GM21528 (cell line): ENCODE data around the gene MGAT5.
"Not testable (repeated sequence)": the region's sequence is repeated elsewhere in the genome, so short reads cannot be mapped to it uniquely, and the experiment has no call there.

Source experiments
- ATAC-seq: cut with Tn5 transposase; IDR thresholded peaks from one replicate; pipeline ENCODE4 v1.9.1; 2021; ENCODE audit warnings: mild to moderate bottlenecking, moderate library complexity; ENCODE audit not compliant: unreplicated experiment, low FRiP score

The MGAT5 gene

DNA sequence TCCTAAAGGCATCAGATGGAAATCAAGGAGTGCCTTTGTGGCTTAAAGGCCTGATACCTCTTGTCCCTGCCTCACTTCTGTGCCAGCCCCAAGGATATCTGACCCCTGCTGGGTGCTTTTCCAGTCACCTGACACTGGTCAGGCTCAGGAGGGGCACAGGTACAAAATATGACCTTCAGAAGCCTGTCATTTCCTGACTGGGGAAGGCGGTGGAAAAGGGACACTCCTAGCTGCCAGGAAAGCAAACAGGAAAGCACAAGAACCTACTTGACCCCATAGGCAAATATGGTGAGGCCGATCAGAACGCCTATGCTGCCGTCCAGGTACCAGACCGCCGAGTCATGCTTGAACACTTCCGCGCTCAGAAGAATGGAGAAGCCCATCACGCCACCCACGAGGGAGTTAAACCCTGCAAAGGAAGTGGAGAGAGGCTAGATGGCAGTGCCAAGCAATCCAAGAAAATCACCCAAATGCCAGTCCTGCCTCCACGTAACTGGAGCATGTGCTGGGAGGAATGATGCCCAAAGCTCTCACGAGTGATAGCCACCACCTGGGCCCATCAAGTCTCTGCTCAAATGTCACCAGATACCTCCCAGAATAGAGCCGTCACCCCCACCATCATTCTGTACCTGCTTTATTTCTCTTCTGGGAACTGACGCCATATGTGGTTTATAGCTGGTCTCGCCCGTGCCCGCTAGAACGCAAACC is 204.0 kb downstream of the MGAT5 start:
- ATAC-seq, result no peak

DNA sequence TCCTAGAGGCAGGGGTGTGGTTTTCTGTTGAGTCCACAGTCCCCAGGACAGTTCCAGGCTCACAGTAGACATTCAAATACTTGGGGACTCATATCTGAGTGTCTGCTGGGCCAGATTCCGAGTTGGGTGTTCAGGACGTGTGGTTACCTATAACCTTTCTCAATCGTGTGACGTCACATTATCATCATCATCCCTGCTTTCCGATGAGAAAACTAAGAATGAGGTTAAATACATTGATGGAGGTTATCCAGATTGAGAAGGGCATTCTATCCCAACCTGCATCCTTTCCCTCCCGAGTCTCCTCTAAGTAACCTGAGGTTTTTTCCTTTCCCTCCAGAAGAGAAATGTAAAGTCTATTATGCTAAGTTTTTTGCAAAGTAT is 204.6 kb downstream of the MGAT5 start:
- ATAC-seq, result no peak

DNA sequence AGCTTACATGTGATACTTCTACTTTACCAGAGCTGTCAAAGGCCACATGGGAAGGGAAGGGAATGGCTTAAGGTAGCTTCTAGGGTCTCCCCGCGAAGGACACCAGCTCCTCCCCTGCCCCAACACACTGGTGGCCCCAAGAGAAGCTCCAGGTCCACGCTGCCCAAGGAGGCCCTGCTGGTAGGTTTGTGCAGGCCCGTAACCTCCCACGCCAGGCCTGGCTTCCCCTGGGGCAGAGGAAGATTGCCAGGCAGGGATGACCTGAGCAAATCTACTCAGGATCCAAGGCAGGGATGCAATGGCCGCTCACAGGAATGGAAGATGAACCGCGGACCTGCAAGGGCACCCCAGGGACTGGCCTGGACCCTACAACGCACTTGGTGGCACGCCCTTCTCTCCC is 205.1 kb downstream of the MGAT5 start:
- no peak for ATAC-seq

DNA sequence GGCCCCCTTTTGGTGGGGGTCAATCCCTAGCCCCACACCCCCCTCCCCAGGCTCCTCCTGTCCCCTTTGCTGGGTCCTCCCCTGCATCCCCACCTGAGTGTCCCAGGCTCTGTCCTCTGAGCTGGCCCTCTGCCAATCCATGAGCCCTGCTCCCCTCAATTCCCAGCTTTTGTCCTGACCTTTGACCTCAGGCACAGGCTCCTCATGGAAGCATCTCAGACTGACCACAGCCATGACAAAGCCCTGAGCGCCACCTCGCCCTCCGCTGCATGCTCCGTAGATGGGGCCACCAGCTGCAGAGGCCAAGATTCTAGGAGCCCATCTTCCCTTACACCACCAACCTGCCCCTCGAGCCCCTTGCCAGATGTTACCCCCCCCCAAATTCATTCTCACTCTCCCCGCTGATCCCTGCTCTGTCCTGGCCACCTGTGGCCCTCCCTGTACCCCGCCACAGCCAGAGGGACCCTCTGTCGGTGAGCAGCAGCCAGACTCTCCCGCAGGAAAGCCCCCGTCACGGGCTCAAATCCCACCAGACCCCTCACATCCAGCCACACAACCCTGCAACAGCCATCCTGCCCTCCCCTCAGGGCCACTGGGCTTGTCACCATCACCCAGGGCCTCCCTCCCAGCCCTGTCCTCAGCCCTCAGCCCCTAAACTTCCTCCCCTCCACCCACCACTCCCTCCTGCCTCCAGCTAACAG is 206.0 kb downstream of the MGAT5 start:
- no peak for ATAC-seq

DNA sequence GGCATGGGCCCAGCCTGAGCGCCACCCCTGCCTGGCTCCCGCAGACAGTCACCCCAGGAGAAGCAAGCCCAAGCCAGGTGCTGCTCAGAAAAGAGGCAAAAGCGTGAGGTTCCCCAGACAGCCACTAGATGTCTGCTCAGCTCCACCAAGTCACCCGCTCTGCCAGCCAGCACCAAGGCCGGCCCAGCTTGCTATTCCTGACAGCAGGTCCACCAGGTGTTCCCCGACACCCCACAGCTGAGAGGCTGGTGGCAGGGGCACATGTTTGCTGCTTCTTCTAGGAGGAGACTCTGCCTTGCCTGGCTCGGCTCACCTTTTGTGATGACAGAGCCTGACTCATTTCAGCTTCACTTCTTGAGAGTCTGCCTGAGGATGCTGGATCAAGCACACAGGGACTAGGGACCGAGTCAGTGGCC is 206.7 kb downstream of the MGAT5 start:
- ATAC-seq, result no peak

DNA sequence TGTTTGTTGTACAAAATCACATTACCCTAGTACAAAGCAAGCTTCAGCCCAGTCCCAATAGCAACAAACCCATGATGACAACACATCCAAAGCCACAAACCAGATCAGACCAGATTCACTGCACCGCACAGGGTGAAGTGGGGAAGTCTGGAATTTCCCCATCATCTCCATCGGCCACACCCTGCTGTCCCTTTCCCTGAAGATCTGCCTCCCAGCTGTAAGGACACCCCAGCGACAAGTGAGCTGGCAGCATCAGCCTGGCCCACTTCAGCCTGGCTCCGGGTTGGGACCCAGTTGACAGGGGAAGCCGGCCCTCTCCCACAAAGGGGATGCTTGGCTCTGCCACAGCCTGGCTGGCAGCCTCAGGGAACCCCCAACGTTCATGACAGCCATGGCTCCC is 207.6 kb downstream of the MGAT5 start:
- ATAC-seq, result no peak

DNA sequence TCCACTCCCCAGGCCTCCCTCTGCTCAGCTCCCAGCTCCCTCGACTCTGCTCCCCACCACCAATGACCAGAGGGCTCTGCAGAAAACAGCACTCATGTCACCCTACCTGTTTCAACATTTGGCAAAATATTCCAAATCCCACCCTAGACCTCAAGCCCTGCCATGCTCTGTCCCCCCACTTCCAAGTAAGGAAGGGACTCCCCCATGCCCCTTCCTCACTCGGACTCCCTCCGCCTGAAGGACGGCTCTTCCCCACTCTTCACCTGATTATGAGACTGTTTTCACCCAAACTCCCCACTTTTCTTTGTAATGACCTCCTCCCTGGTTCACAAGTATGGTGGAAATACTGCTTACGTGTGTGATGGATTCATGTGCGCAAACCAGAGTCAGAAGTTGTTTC is 208.4 kb downstream of the MGAT5 start:
- ATAC-seq, result no peak

DNA sequence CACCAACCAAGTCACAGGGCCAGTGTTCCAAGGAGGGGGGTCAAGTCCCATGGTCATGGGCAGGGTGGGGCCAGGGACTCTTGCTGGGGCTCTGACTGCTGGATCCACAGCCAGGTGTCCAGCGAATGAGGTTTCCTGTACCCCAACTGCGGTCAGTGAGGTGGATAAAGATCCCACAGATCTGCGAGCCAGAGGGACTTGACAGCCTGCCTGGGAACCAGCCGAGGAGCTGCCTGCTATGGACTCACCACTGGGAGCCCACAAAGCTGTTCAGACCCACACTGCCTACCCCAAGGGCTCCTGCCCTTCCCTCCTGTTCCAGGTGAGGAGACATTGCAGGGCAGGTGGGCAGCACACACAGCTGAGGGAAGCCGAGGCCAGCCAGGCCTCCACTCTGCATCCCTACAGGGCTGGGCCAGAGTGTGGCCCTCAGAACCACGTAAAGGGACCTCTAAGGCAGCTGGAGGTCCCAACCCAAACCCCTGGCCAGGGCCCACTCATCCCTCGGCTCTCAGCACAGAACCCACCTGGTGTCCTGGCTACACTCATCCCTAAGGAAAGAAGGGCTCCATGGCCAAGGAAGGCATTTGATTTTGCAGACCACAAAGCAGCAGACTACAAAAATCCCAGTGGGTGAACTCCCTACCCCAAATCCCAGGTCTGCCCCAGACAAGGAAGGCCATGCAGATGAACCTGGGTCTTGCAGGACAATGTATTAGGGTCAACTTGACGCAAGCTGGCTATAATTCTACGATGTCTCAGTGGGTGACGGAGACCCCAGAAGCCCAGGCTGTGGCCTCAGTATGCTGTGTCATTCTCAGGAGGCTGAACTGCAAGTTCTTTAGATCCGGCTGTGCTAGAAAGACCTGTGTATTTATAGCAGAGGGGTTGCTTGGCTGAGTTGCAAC is 209.2 kb downstream of the MGAT5 start:
- ATAC-seq, result no peak

DNA sequence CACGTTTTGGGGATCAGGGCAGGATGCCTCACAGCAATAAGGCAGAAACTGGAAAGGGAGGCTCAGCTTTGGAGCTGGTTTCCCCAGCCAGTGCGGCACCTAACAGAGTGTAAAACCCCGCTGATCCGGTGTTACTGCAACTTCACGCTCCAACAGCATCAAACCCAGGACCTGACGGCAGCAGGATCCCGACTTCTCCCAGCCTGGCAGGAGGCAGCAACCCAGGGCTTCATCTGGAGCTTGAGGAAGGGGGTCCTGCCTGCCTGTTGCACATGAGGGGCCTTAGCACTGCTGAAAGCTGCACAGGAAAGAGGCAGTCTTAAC is 209.8 kb downstream of the MGAT5 start:
- ATAC-seq, result no peak

DNA sequence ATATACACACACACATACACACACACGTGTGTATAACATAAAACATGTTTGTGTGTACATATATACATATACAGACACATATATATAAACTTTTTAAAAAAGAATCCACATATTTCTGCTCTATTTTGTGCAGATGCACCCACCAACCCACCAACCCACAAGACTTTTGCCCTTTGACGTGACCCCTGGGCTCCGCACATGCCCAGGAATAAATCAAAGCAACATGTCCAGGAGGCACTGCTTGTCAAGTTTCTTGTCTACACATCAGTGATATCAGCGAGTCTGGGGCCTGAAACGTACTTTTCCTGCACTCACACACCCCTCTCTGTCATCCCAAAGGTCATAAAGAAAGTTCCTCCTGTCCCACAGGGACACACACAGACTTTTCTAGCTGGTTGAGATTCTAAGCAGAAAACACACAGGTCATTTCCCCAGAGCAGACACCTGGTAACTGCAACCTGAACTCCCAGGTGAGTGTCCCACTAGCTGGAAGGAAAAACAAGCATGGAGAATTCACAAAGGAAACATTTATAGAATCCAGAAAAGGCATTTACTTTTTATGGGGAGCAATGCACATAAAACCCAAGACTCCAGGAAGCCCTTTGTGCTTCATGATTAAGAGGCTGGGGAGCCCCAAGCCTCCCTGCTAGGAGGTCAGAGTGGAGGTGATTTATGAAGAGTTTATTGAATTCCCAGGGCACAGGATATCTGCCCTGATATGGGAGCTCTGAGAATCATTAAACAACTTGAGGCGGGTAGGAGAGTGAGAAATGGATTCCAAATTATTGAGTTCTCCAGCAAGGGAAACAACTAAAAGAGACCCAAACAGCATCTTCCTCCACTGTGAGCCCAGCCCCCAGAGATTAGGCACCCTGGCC is 211.6 kb downstream of the MGAT5 start:
- no peak for ATAC-seq

DNA sequence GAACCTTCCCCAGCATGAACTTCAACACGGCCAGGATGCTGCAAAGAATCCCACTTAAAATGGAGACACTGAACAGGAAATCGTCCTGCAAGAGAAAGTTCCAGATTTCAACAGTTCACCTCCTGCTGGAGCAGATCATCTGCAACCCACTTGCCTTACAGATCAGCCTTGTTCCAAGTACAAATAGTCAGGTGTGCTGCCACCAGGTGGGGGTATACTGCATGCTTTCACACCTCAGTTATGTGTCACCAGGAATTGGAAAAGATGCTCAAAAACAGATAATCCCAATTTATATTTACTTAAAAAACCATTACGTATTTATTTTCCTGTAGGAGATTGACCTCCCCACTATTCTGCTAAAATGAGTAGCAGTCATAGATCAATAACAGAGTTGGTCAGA is 212.3 kb downstream of the MGAT5 start:
- no peak for ATAC-seq

DNA sequence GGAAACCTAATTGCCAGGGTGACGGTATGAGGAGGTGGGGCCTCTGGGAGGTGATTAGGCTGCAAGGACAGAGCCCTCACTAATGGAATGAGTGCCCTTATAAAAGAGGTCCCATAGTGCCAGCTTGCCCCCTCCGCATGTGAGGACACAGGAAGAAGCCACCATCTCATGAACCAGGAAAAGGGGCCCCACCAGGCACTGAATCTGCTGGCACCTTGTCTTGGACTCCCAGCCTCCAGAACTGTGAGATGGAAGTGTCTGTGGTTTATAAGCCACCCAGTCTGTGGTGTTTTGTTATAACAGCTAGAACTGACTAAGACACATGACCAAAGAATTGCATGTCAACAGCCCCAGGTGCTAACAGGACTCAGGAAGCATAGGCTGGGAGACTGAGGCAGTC is 214.3 kb downstream of the MGAT5 start:
- ATAC-seq, result no peak

DNA sequence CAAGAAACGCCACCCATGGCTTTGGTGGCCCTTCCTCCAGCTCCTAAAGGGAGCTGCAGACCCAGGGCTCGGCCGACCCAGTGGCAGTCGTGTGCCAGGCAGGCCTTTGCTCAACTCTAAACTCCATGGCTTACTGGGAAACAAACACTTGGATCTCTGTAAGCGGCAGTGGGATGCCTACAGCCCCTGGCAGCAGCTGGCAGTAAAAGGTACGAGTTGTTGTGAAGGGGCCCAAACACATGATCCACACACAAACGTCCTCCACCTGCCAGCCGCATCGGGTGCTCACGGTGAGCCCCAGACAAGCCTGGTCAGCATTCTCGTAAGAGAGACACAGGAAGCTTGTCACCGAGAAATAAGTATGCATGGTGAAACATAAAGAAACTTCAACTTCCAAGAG is 214.9 kb downstream of the MGAT5 start:
- ATAC-seq, result no peak

DNA sequence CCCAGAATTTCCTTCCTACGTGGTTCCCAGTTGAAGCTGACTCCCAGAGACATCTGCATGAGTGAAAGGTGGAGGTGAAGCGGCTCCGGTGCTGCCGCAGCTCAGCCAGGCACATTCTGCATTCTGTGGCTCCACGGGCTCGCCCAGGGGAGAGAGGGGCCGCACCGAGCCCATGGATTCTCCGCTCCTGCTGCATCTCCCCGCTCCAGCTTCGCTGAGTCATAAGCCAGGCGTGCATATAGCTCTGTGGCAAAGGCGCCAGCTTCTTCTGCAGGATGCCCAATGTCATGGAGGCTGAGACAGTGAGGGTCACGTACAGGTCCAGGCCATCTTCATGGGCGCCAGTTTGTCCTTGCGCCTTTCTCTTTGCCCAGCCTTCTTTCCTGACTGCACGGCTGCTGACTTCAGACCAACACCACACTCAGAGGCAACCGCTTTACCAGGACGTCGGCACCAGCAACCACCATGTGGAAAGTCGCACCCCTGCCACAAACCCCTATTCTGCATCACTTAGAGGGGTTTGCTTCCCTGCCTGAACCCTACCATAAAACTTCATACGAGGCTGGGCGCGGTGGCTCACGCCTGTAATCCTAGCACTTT is 215.7 kb downstream of the MGAT5 start:
- ATAC-seq, result no peak

DNA sequence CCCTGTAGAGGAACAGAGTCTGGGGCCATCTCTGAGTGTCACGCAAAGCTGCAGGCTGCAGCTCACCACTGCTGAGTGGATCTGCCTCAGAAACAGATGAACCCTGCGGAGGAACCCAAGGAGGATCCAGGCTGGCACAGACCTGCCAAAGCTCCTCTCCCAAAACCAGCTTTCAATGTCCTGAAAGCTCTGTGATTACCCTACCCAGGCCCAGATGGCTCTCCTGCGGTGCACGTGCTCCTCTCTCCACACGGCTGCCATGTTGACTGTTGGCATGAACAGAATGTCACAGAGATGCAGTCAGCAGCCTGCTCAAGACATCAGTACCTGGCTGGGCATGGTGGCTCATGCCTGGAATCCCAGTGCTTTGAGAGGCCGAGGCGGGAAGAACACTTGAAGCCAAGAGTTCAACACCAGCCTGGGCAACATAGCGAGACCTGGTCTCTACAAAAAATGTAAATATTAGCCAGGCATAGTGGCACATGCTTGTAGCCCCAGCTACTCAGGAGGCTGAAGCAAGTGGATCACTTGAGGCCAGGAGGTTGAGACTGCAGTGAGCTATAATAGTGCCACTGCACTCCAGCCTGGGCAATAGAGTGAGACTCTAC is 216.8 kb downstream of the MGAT5 start:
- no peak for ATAC-seq

DNA sequence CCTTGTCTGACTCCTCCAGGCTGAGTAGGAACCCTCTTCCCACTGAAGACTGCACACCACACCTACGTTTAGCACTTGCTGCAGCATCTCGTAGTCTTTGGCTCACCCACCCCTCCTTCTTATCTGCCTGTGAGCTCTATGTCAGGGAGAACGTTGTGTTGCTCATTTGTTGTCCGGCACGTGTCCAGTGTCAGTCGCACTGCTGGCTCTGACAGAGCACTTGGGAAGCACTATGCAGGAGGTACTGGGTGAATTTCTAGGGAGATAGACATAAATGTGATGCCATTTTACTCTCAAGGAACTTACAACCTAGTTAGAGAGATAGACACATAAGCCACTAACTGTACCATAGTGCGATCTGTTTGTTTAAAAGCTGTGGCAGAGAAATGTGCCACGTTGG is 223.1 kb downstream of the MGAT5 start:
- ATAC-seq, result not testable (repeated sequence)

DNA sequence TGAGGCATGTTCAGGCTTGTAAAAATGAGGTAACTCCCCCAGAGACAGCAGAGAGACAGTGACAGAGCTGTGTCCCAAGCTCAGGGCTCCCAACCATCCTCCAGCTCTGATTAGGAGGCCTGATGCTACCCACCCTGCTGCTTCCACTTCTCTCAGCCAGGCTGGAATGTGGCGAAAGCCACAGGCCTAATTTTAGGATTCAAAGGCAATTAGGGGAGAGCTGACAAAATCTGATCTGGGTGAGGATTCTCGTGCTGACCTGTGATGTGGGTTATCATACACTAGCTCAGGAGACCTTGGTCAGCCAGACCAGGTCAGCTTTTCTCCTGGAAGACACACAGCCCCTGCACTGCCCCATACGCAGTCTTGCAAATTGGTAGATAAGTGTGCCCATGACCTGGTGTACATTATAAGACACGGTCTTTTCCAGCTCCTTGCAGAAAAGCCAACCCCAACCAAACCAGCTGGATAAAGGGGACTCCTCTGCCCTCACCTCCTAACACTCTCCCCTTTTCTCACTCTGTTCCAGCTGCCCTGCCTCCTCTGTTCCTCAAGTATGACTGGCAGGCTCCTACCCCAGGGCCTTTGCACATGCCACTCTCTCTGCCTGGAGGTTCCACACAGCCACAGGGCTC is 225.9 kb downstream of the MGAT5 start:
- no peak for ATAC-seq

DNA sequence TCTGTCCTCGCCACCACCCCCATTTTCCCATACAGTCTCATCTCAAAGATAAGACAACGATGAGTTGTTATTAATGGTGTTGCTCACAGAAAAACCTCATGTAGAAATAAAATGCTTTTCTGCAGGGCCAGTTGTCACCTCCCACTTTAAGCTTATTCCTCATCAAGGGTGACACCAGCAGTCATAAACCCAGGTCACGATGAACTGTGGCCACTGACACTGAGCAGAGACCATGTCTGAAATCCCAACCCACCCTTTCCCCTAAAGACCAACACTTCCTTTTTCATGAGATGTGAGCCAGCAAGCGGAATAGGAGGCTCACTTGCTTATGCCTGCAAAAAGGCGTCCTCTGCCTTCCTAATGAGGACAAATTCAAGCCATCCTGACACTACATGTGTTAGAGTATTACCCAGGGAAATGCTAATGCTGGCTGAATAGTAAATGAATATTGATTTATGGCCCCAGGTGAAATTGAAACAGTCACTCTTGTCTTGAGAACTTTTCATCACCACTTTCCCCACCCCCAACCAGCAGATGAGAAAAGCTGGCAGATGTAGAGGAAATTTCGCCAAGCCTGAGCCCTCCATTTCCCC is 228.4 kb downstream of the MGAT5 start:
- ATAC-seq, result no peak

DNA sequence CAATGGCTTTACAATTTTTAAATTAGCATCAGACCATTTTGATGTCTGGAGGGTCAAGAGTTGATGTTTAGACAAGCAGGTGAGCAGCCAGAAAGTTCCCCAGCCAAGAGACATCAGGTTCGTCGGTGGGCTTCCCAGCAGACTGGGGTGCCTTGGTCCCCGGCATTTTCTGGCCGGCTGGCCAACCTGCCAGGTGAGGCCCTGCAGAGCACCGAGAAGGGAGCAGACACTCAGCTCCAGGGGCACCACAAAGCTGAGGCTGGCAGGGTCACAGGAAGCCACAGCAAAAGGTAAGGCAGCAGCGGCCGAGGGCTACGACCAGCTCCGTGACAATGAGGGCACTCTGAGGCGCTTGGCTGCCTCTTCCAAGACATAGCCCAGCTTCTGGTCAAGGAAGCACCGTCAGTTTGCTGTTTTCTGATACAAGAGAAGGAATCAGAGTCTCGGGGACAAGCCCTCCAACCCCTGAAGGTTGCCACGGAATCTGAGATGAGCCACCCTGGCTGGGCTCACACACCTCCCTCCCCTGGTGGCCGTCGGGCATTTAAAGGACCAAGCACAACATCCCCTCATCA is 229.0 kb downstream of the MGAT5 start:
- ATAC-seq, result no peak
